ENCODE results near the gene PLA2G2D.

Gene PLA2G2D

GRCh38 chr1:20112279-20113000 lies 6.9 kb downstream of the PLA2G2D start:
- no peak for DNase-seq

DNA sequence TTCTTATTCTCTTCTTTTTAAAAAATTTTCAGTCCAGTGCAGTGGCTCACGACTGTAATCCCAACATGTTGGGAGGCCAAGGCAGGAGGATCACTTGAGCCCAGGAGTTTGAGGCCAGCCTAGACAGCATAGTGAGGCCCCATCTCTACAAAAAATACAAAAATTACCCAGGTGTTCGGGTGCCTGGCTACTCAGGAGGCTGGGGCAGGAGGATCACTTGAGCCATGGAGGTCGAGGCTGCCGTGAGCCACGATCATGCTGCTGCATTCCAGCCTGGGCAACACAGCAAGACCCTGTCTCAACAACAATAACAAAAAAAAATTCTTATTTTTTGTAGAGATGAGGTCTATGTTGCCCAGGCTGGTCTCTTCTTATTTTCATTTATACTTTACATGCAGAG lies 7.9 kb downstream of the PLA2G2D start:
- no peak for DNase-seq

DNA sequence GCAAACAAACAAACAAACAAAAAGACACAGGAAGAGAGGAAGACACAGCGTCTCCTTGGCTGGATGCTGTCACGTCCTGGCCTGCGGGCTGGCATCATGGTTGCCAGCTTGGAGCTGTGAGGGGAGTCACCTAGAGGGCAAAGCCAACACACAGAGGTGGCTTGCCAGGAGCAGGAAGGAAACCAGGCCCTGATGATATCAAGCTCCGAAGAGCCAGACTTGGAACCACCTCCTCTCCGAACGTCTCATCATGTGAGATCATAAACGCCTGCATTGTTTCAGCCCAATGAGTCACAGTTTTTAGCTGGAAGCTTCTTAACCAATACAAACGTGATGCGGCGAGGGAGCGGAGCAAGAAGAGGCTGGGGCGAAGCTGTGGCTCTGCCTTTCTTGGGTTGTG lies 8.7 kb downstream of the PLA2G2D start:
- no peak for DNase-seq

GRCh38 chr1:20109223-20109856 lies 10.0 kb downstream of the PLA2G2D start:
- DNase-seq = no peak

DNA sequence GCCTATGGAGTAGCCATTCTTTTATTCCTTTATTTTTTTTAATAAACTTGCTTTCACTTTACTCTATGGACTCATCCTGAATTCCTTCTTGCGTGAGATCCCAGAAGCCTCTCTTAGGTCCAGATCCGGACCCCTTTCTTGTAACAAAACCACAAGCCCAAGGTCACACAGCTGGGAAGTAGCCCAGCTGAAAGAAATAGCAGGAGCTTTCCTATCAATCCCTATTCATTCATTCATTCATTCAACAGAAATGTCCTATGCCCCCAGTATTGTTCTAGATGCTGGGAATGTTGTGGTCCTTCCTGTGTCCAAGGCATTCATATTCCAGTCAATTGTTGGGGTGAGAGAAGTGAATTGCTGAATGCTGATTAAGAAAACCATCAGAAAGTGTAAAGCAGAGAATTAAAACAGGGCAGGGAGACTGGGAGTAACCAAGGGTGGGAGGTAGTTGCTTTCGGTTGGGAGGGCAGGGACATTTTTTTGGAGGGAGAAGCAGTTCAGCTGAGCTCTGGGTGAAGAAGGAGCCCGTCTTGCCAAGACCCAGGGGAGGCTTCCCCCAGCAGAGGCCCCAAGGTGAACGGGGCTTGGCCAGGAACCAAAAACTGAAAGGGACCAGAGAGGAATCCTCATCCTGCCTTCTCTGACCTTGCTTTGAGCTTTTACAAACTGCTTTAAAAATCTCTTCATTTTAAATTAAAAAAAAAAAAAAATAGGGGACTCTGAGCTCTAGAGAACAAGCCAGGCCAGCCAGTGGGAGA lies 10.8 kb downstream of the PLA2G2D start:
- DNase-seq = no peak

GRCh38 chr1:20107796-20108195 lies 11.5 kb downstream of the PLA2G2D start:
- DNase-seq = no peak

DNA sequence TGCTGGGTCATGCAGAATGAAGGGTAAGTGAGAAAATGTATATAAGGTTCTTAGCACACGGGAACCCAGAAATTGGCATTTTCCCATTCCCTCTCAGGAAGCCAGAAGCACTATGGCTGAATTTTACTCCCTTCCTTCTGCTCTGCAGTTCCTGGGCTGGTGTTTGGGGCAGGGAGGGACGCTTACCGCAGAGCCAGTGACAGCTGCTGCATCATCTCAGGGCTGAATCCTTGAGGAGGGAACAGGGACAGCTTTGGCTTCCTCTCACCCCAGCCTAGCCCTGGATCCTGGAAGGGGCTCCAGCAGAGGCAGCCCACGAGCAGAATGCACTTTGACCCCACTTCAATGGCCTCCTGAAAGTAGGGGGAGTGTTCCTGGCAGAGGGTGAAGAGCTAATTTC lies 12.0 kb downstream of the PLA2G2D start:
- DNase-seq = no peak

GRCh38 chr1:20105856-20106255 lies 13.5 kb downstream of the PLA2G2D start:
- no peak for DNase-seq

DNA sequence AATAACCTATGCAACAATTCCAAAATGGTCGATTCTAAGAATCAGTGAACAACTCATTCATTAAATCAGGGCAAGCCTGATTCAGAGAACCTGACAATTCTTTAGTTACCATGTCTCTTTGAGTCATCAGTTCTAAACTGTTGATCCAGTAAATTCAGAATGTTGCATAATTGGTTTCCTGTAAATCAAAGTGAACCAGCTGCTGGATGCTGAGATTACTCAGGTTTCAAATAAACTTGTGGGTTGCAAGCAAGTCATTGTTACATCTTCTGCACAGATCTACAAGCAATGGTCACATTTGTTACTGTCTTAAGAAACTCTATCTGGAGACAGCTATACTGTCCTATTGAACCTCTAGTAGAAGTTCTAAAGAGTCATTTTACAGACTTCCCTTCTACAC lies 16.5 kb downstream of the PLA2G2D start:
- DNase-seq = no peak

DNA sequence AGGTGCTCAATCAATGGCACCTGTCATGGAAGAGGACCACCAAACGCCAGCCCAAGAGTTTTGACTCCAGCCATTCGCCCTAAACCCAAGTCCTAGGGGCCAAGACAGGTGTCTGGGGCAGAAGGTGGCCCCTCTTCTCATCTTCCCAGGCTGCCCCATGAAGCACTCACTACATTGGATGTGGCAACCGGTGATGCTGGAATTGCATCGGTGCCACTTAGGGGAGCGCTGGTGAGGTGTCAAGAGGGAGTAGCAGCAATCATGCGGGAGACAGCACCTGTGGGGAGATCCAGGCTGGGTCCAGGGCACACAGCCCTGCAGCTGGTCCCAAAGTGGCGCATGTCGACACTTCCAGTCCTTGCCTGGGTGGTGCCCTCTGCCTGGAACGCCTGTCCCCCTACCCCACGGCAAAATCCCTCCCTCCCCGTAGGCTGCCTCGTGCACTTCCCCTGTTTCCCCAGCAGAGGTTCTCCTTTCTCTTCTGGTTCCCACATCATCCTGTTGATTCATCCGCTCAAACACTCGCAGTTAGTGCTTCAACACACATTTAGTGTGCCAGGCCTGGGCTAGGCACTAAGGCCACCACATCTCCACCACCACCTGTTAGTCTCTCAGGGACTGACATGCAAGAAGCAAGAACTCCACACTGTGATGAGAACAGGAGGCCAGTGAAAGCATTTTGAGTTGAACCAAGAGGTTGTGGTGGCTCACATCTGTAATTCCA lies 18.5 kb downstream of the PLA2G2D start:
- DNase-seq = peak; percentile 30

- DNase-seq = no peak
Measured at GRCh38 chr1:20099533-20099932, 19.8 kb downstream of the PLA2G2D start.

DNA sequence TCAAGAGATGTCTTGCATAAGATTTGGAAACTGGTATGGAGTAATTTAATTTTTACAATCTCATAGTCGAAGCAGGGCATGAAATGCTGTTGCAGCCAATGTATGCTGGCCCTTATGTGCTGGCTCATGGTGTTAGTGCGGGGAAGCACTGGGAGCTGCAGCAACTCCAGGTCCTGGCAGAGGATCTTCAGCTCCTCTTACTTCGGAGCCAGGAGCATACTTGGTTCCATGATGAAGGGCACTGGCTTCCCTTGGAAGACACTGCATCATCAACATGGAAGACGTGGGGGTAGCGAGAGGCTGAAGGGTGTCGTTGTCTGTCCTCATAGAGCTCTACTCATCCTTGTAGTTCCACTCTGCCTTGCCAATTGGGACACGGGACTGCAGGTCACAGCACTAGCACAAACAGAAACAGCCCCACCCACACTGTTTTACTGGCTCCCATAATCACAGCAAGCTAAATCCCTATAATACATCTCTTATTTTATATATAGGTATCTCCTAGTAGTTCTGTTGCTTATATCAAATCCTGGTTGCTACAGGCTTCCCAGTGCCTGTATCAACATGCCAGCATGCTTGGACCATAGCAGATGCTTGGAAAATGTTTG lies 22.4 kb downstream of the PLA2G2D start:
- no peak for DNase-seq

DNA sequence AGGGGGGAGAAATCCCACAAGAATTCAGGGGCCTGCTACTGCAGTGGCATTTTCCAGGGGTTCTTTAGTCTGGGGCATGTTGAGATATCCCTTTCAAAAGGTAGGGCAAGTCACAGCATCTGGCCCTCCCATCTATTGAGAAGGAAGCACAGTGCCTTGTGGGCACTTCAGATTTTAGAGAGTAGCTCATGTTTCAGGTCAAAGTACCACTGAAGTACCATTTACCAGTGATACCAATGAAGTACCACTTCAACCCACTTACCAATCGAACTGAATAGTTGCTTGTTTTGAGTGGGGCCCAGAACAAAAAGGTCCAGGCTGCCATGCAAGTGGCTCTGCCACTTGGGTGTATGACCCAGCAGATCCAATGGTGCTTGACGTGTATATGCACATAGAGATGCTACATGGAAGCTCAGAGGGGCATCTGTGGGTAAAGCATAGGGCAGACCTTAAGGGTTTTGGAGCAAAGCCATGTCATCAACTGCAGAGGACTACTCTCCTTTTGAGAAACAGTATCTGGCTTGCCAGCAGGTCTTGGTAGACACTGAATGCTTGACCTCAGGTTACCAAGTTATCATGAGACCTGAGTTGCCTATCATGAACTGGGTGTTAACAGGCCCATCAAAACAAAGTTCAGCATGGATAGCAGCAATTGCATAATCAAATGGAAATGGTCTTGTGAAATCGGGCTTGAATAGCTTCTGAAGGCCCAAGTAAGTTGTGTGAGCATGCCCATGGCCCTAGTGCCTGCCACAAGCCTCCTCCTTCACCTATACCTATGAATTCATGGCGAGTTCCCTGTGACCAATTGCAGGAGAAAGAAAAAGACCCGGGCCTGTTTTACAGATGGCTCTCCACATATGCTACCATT lies 23.5 kb downstream of the PLA2G2D start:
- DNase-seq = no peak

- DNase-seq = no peak
Measured at GRCh38 chr1:20093940-20094391, 25.4 kb downstream of the PLA2G2D start.

- no peak for DNase-seq
Measured at GRCh38 chr1:20093303-20093702, 26.0 kb downstream of the PLA2G2D start.

DNA sequence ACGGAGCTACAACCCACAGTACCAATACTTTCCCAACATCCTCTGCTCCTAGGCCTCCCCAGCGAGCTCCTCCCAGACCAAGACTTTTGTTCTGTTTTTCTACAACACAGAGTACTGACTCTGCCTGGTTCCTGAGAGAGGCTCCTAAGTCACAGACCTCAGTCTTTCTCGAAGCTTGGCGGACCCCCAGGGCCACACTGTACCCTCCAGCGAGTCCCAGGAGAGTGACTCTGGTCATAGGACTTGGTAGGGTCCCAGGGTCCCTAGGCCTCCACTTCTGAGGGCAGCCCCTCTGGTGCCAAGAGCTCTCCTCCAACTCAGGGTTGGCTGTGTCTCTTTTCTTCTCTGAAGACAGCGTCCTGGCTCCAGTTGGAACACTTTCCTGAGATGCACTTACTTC lies 28.7 kb downstream of the PLA2G2D start:
- no peak for DNase-seq

GRCh38 chr1:20090119-20090518 lies 29.2 kb downstream of the PLA2G2D start:
- DNase-seq = no peak

- DNase-seq = no peak
Measured at GRCh38 chr1:20089328-20090077, 29.8 kb downstream of the PLA2G2D start.

DNA sequence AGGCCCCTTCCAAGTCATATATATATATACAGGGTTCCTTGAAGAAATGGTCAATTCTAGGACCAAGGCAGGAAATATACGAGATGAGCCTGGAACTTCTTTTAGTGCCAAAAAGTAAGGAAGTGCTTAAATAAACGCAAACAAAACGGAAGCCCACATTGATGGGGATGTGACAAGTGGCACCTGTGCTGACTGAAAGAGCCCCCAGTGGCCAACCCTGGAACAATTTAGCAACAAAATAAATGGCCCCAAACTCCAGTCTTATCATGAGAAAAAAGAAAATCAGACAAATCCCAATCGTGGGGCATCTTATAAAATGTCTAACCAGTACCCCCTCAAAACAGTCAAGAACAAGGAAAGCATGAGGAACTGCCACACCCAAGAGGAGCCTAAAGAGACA lies 31.7 kb downstream of the PLA2G2D start:
- DNase-seq = no peak

- DNase-seq = no peak
Measured at GRCh38 chr1:20086800-20087199, 32.5 kb downstream of the PLA2G2D start.

All from CD4-positive, alpha-beta T cell treated with Interleukin-17A for 1 hour (primary cell).